Chondrocyte (in vitro differentiated cells): ENCODE data around the gene TAF11. TPM values are rescaled to one million over a fixed set of nuclear protein-coding genes. Genes with fewer than 3 reads are reported as not detected.
A peak's percentile ranks its signal among the peaks of the same experiment; 100 is the strongest.

Experiments used
- DNase-seq: peaks from one replicate; pipeline ENCODE4 v3.0.0; 2021; ENCODE audit warnings: mixed read lengths, low spot score
- H3K27ac Mint-ChIP-seq: one replicate; pipeline ENCODE4 v1.8.0; 2021; ENCODE audit warnings: mild to moderate bottlenecking, moderate library complexity, mixed read lengths; ENCODE audit not compliant: unreplicated experiment
- H3K27me3 Mint-ChIP-seq: 2 replicates; pipeline ENCODE4 v1.8.0; 2021; ENCODE audit warnings: low read depth, mixed read lengths
- H3K36me3 Mint-ChIP-seq: 2 replicates; pipeline ENCODE4 v1.8.0; 2021; ENCODE audit warnings: low read depth, mixed read lengths
- H3K4me1 Mint-ChIP-seq: 2 replicates; pipeline ENCODE4 v1.8.0; 2021; ENCODE audit warnings: low read depth, mild to moderate bottlenecking, mixed read lengths
- H3K4me3 Mint-ChIP-seq: one replicate; pipeline ENCODE4 v1.8.0; 2021; ENCODE audit warnings: mild to moderate bottlenecking, moderate library complexity, mixed read lengths; ENCODE audit not compliant: unreplicated experiment
- H3K9me3 Mint-ChIP-seq: 2 replicates; pipeline ENCODE4 v1.8.0; 2021; ENCODE audit warnings: low read depth, mixed read lengths
- CTCF ChIP-seq: fragments of 200-600 bp; sonication (generic); IDR thresholded peaks from 2 replicates; pipeline ENCODE4 v1.5.0; 2021; ENCODE audit warnings: antibody characterized with exemption, mild to moderate bottlenecking, moderate library complexity
- total RNA-seq: library from RNA; stranded (reverse); gene quantifications from 3 replicates; pipeline ENCODE4 v1.2.1, GENCODE V29; 2021

The TAF11 gene
- total RNA-seq, 1 donor from 2014 or later: 30.5 TPM

GRCh38 chr6:34837528-34837927, 50.3 kb downstream of the TAF11 start:
- H3K4me1 Mint-ChIP-seq: no peaks in the 10 kb centered on the region
- peaks cover 27% of the 10 kb centered on the region for H3K36me3 Mint-ChIP-seq
- no peaks in the 10 kb centered on the region for H3K27me3 Mint-ChIP-seq
- no peak for TF ChIP-seq CTCF
- H3K27ac Mint-ChIP-seq: no peak overlapping the region
- DNase-seq: no peak
- H3K9me3 Mint-ChIP-seq: no peaks in the 10 kb centered on the region
- H3K4me3 Mint-ChIP-seq: no peak overlapping the region

- no peaks in the 10 kb centered on the region for H3K9me3 Mint-ChIP-seq
- no peaks in the 10 kb centered on the region for H3K4me1 Mint-ChIP-seq
- H3K36me3 Mint-ChIP-seq: peaks cover 31% of the 10 kb centered on the region
- no peaks in the 10 kb centered on the region for H3K27me3 Mint-ChIP-seq
- no peak for DNase-seq
- H3K4me3 Mint-ChIP-seq: no peak overlapping the region
- TF ChIP-seq CTCF: no peak
- no peak overlapping the region for H3K27ac Mint-ChIP-seq
Observed at GRCh38 chr6:34836451-34836850, 51.4 kb downstream of the TAF11 start.

- DNase-seq: no peak
- Mint-ChIP-seq H3K36me3 (peaks cover 33% of the 10 kb centered on the region), H3K4me3 (no peak overlapping the region), H3K4me1 (no peaks in the 10 kb centered on the region), H3K9me3 (no peaks in the 10 kb centered on the region), H3K27ac (no peak overlapping the region), H3K27me3 (no peaks in the 10 kb centered on the region)
- TF ChIP-seq CTCF: no peak
Observed at GRCh38 chr6:34836008-34836407, 51.8 kb downstream of the TAF11 start.

GRCh38 chr6:34834789-34835518, 52.9 kb downstream of the TAF11 start:
- TF ChIP-seq CTCF: no peak
- H3K27me3 Mint-ChIP-seq: no peaks in the 10 kb centered on the region
- no peaks in the 10 kb centered on the region for H3K9me3 Mint-ChIP-seq
- H3K4me1 Mint-ChIP-seq: no peaks in the 10 kb centered on the region
- DNase-seq: no peak
- H3K4me3 Mint-ChIP-seq: no peak overlapping the region
- H3K36me3 Mint-ChIP-seq: peaks cover 34% of the 10 kb centered on the region
- peak overlapping the region; percentile 27 for H3K27ac Mint-ChIP-seq

GRCh38 chr6:34832942-34833341, 54.9 kb downstream of the TAF11 start:
- TF ChIP-seq CTCF: no peak
- Mint-ChIP-seq H3K27ac (no peak overlapping the region), H3K27me3 (no peaks in the 10 kb centered on the region), H3K36me3 (peaks cover 38% of the 10 kb centered on the region), H3K4me1 (peaks cover 5% of the 10 kb centered on the region), H3K4me3 (no peak overlapping the region), H3K9me3 (no peaks in the 10 kb centered on the region)
- DNase-seq: no peak
